Activated T-cell treated with anti-CD3 and anti-CD28 coated beads for 1 hour (primary cell): ENCODE results near the gene MEDAG.

ENCODE experiments used
- DNase-seq: peaks from one replicate; pipeline ENCODE4 v3.0.0-alpha.2; 2020; ENCODE audit warnings: low read depth

MEDAG gene

GRCh38 chr13:30905932-30906383, at the start of gene MEDAG:
MEDAG (plus strand) TSS chr13:30906271; CDS start chr13:30906516, 245 bp downstream.
- no peak for DNase-seq

GRCh38 chr13:30857018-30857417, 49.1 kb upstream of the MEDAG start:
- no peak for DNase-seq

GRCh38 chr13:30857636-30858035, 48.4 kb upstream of the MEDAG start:
- DNase-seq = no peak

DNA sequence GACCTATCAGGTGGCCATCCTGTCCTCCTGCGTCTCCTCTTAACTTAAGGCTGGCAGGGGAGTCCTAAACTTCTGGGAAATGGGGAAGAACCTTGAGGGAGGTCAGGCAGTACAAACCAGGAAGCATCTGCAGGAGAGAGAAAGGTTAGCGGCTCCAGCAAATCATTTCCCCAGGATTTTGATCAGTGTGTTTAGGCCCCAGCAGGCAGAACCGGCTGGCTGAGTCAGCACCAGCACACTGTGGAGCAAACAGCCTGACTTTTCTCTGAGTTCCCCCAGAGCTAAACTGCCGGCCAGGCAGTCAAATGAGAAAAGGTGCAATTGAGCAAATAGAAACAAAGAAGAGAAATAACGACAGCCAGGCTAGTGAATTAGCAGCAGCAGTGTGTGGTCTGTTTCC, 46.7 kb upstream of the MEDAG start:
- no peak for DNase-seq

- no peak for DNase-seq
These were observed 44.9 kb upstream of the MEDAG start for GRCh38 chr13:30861163-30861562.

- DNase-seq = no peak
These were observed 44.1 kb upstream of the MEDAG start for GRCh38 chr13:30861836-30862467.

GRCh38 chr13:30862707-30863106, 43.4 kb upstream of the MEDAG start:
- DNase-seq = no peak

- no peak for DNase-seq
These were observed 42.8 kb upstream of the MEDAG start for GRCh38 chr13:30863231-30863630.

- DNase-seq = no peak
These were observed 42.3 kb upstream of the MEDAG start for GRCh38 chr13:30863796-30864195.

- DNase-seq = no peak
These were observed 41.5 kb upstream of the MEDAG start for GRCh38 chr13:30864433-30865122.

DNA sequence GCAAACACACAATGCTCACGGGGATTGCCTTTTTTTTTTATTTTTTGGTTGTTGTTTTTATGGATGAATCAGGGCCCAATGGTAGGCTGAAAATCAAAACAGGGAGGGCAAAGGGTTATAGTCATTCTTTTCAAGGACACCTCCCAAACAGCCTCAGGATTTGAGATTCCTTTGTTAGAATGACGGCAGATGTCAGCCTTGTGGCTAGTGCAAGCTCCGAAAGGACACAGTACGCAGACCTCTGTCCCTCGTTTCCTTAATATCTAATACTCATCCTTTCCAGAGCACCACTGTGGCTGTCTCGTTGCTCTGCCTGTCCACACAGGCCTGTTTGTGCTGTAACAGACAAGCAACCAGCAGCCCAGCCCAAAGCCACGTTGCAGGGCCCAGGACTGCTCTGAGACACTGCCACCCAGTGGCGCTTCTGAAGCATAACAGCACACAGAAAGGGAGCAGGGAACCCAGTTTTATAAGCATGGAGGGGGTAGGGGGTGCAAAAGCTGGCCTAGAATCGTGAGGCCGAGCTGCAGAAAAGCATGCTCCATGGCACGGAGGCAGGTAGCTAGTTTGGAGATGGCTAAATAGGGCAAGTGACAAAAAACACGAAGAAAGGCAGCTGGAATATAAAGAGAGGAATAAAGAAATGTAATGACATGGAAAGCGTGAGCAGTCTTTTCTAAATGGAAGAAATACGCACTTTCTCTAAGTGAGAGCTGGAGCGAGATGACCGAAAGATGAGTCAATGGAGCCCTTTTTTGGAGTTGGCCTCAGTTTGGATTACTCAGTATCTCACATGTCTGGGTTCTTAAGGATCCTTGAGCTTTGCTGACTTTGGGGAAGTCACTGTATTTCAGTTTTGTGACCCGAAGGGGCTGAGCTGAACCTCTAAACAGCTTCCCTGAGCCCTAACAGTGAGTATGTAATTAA, 40.7 kb upstream of the MEDAG start:
- peak; percentile 33 for DNase-seq

DNA sequence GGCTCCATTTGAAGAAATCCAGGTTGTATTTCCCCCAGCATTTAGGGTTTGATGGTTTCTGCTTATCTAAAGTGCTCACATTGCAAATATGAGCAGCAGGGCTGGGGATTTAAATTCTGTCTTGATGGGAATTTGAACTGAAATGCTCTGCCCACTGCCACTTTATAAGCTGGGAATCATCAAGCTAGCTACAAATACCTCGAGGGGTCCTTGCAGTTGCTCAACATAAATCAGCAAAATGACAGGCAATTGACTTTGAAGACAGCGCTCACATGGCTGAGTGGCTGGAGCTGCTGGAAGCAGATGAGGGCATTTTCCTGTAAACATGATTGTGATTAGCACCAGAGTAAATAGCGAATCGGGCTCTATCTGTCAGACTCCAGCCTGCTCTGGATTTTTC, 39.4 kb upstream of the MEDAG start:
- DNase-seq = no peak

GRCh38 chr13:30867089-30867669, 38.9 kb upstream of the MEDAG start:
- DNase-seq = no peak

DNA sequence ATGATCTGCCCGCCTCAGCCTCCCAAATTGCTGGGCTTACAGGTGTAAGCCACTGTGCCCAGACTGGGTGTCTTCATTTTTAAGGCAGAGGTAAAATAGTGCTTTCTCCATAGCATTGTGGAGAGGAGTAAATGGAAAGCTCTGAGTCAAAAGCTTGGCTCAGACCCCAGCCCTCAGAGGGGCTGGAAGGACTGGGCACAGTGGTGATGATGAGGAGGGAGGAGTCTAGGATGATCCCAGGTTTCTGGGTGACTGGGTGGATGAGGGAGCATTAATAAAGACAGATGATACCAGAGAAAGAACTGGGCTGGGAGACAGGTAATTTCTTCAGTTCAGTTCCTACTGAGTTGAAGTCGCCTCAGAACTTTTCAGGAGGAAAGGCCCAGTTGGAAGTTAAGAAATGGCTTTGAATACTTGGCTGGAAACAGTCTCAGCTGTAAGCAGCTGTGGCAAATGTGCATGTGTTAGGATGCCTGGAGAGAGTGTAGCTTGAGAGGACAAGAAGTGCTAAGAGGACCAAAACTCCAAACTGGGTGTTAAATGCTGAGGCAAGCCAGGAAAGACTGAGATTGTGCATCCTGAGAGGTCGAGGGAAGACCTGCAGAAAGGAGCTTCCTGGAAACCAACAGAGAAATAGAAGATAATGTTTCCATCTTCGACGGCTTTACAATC, 37.1 kb upstream of the MEDAG start:
- DNase-seq = no peak

GRCh38 chr13:30869491-30869890, 36.6 kb upstream of the MEDAG start:
- no peak for DNase-seq

- no peak for DNase-seq
These were observed 35.8 kb upstream of the MEDAG start for GRCh38 chr13:30870049-30870884.

GRCh38 chr13:30870916-30871587, 35.0 kb upstream of the MEDAG start:
- DNase-seq = no peak

- DNase-seq = no peak
These were observed 34.3 kb upstream of the MEDAG start for GRCh38 chr13:30871588-30872275.

DNA sequence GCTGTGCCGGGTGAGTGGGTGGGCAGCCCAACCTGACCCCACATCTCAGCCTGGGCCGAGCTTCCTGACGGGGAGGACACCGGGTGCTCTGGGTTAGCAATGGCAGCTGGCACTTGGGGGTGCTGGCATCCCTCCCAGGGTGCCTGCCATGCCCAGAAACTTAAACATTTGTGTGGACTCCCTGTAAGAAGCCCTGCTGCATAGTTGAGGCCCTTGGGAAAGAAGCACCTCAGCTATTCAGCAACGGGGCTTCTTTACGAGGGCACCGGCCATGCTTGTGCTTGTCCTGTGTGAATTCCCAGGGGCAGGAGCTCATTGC, 33.8 kb upstream of the MEDAG start:
- DNase-seq = no peak
